Astrocyte (in vitro differentiated cells and primary cell): Measurements from ENCODE around the gene FAAP100.
"Not testable (repeated sequence)": the region's sequence is repeated elsewhere in the genome, so short reads cannot be mapped to it uniquely, and the experiment has no call there.

Experiments used
- CTCF ChIP-seq: IDR thresholded peaks from 2 replicates; pipeline ENCODE4 v1.5.1; 2011; ENCODE audit warnings: low read depth, mild to moderate bottlenecking, inconsistent platforms, low read length, moderate library complexity; ENCODE audit not compliant: insufficient read depth
- EZH2 ChIP-seq: IDR thresholded peaks from 2 replicates; pipeline ENCODE4 v1.6.1; 2012; ENCODE audit warnings: mild to moderate bottlenecking, low read length, inconsistent platforms; ENCODE audit not compliant: insufficient read depth

GRCh38 chr17:81531998-81532404, 20.2 kb downstream of the FAAP100 start:
- TF ChIP-seq CTCF, EZH2: not testable (repeated sequence)
